ENCODE measurements around the gene UNC45A.
"Not testable (repeated sequence)": the region's sequence is repeated elsewhere in the genome, so short reads cannot be mapped to it uniquely, and the experiment has no call there.

UNC45A gene

DNA sequence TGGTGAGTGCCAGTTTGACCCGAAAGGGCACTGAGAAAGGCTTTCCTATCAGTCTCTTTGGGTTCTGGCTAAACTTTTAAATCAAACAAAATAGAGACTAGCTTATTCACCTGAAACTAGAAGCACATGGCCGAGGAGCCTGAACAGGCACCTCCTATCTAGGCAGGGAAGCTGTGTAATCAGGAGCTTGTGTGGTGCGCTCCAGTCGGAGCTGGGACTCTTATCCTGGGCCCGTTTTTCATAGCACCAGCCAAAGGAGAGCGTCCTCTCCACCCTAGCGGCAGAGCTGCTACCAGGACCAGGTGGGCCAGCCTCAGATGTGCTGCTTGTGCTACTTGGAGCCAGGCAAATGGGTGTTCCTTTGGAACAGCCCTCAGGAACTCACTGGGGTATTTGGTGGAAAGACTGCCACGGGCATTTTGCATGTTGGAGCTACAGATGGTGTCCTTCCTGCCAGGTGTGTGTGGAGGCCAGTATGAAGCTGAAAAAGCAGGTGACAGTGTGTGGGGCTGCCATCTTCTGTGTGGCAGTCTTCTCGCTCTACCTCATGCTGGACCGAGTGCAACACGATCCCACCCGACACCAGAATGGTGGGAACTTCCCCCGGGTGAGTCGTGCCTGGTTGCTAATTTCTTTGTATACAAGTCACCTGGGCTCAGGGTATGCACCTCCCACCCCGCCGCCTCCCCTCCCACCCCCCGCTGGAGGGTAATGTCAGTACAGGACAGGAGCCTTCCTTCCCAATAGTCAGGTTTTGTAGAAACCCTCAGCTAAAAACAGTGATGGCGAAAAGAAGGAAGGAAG lies 31.1 kb upstream of the UNC45A start:
- no peak for DNase-seq

DNA sequence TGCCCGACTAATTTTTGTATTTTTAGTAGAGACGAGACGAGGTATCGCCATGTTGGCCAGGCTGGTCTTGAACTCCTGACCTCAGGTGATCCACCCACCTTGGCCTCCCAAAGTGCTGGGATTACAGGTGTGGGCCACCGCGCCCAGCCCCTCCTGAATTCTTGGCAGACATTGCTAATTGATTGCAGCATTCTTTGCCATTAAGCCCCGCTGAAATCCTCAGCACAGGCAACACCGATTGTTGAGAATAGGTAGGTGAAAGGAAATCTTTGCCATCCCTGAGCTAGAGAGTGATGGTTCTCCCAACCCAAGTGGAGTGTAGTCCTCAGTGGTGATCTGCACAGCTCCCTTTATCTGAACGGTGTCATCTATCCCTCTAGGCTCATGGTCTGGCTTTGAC lies 30.3 kb upstream of the UNC45A start:
- DNase-seq, result no peak

DNA sequence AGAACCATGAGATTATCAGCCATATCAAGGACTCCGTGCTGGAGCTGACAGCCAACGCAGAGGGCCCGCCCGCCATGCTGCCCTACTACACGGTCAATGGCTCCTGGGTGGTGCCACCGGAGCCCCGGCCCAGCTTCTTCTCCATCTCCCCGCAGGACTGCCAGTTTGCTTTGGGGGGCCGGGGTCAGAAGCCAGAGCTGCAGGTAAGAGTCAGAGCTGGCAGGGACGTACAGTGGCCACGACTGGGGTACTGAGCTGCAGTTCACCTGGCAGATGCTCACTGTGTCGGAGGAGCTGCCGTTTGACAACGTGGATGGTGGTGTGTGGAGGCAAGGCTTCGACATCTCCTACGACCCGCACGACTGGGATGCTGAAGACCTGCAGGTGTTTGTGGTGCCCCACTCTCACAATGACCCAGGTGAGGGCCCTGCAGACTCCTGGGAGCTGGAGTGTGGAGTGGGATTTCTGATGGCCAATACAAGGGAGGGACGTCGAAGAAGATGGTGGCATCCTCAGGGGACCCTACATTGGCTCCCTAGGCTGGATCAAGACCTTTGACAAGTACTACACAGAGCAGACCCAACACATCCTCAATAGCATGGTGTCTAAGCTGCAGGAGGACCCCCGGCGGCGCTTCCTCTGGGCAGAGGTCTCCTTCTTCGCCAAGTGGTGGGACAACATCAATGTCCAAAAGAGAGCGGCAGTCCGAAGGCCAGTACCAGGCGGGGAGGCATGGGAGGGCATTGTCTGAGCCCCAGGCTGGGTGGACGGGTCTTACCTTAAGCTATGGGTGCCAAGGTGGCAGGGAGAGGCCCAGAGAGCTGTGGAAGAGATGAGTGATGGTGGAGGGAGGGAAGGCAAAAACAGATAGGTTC lies 29.5 kb upstream of the UNC45A start:
- no peak for DNase-seq

DNA sequence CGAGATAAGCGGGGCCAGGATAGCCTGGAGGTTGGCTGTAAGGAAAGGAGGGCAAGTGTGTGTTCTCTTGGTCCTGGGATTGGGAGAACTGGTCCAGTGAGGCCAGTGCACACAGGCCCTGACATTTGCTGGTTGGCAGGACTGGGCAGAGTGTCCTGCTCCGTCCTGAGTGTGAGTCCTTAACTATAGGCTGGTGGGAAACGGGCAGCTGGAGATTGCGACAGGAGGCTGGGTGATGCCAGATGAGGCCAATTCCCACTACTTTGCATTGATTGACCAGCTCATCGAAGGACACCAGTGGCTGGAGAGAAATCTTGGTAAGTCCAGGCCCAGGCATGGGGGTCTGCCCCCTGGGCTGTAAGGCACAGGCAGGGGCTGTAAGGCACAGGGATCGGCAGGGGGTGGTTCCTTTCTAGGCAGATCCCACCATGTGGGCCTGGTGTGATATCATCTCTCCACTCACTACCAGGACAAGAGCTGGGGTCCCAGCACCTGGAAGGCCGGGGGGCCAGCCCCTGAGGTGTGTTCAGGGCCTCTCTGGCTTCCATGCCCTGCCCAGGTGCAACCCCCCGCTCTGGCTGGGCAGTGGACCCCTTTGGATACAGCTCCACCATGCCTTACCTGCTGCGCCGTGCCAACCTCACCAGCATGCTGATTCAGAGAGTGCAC lies 28.8 kb upstream of the UNC45A start:
- DNase-seq, result no peak

DNA sequence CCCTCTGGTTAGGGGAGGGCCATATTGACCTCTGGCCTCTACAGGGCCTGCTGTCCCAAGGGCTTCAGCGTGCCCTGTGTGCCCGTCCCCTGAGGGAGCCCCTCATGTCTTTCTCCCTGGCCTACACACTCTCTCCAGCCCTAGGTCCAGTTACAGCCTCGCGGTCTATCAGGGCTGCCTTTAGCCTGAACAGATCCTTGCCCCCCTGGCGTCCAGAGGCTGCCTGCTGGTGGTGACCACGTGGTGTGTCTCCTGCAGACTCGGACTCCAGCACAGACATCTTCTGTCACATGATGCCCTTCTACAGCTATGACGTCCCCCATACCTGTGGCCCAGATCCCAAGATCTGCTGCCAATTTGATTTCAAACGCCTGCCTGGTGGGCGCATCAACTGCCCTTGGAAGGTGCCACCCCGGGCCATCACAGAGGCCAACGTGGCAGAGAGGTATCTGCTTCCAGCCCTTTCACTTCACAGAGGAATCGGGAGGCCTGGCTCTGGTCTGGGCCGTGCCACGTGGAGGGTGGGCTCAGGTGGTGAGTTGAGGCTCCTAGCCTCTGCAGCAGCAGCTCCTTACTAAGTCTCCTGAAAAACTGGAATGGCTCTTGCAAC lies 27.9 kb upstream of the UNC45A start:
- no peak for DNase-seq

DNA sequence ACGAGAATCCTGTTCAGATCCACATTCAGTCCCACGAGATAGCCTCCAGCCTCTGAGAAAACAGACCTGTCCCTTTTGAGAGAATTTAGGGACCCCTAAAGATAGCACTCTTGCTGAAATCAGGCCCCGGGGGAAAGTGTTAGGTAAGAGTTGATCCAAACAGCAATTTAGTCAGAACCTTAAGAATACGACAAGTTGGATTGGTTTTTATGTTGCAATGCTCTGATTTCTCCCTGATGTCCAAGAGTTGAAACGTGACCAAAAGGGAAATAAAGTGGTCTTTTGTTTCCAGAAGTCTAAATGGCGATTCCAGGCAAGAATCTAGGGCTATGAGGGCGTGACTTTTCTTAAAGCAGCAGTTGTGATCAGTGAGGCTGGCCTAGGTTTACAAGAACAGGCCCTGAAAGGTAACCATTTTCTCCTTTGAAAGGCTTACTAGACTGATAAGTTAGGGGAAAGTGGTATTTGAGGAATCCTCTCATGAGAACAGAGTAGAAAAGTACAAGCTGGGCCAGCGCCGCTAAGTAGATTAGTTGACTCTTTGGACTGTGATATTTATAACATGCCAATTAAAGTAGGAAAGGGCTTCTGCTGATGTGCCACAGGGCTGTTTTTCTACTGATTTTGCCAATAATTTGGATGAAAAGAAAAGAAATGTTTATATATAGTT lies 27.1 kb upstream of the UNC45A start:
- DNase-seq, result no peak

DNA sequence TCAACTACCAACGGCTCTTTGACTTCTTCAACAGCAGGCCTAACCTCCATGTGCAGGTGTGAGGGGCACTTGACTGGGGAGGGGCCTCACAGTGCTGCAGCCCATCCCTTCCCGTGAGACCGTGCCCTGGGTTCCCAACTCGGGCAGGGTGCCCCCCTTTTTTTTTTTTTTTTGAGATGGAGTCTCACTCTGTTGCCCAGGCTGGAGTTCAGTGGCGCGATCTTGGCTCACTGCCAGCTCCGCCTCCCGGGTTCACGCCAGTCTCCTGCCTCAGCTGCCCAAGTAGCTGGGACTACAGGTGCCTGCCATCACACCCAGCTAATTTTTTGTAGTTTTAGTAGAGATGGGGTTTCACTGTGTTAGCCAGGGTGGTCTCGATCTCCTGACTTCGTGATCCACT lies 25.6 kb upstream of the UNC45A start:
- not testable (repeated sequence) for DNase-seq

DNA sequence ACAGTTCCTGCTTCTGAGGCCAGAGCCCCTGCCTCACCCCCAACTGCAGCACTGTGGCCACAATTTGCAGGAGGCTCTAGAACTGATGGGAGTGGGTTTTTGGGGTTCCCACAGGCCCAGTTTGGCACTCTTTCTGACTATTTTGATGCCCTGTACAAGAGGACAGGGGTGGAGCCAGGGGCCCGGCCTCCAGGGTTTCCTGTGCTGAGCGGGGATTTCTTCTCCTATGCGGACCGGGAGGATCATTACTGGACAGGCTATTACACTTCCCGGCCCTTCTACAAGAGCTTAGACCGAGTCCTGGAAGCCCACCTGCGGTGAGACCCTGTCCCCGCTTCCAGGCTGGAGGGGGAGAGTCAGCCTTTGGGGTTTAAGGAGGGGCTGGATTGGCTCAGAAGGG lies 25.1 kb upstream of the UNC45A start:
- no peak for DNase-seq

DNA sequence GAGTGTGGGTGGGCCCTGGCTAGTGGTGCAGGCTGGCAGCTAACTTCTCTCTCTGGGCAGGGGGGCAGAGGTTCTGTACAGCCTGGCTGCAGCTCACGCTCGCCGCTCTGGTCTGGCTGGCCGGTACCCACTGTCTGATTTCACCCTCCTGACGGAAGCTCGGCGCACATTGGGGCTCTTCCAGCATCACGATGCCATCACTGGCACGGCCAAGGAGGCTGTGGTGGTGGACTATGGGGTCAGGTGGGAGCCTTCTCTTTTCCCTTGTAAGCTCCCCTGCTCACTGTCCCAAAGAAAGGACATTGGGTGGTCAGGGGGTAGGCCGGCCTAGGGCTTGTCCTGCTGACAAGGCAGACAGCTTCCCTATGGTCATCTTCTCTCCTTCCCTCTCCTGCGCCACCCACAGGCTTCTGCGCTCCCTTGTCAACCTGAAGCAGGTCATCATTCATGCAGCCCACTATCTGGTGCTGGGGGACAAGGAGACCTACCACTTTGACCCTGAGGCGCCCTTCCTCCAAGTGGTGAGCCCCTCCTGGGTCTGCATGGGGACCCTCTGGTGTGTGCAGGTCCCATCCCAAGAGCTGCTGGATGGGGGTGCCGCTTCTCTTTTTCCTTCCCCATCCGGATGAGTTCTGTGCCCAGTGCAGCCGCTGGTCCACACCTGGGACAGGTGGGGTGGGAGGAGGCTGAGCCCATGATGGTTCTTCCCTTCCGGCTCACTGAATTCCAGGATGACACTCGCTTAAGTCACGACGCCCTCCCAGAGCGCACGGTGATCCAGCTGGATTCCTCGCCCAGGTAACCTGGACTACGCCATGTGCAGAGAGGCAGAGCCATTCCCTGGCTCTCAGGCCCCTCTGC lies 24.4 kb upstream of the UNC45A start:
- no peak for DNase-seq

DNA sequence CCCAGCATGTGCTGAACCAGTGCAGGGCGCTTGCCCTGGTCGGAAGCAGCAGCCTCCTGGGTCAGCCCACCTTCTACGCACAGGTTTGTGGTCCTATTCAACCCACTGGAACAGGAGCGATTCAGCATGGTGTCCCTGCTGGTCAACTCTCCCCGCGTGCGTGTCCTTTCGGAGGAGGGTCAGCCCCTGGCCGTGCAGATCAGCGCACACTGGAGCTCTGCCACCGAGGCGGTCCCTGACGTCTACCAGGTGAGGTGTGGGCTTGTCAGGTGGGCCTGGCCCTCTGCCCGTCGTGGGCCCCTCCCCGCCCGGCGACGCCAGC lies 23.8 kb upstream of the UNC45A start:
- no peak for DNase-seq

DNA sequence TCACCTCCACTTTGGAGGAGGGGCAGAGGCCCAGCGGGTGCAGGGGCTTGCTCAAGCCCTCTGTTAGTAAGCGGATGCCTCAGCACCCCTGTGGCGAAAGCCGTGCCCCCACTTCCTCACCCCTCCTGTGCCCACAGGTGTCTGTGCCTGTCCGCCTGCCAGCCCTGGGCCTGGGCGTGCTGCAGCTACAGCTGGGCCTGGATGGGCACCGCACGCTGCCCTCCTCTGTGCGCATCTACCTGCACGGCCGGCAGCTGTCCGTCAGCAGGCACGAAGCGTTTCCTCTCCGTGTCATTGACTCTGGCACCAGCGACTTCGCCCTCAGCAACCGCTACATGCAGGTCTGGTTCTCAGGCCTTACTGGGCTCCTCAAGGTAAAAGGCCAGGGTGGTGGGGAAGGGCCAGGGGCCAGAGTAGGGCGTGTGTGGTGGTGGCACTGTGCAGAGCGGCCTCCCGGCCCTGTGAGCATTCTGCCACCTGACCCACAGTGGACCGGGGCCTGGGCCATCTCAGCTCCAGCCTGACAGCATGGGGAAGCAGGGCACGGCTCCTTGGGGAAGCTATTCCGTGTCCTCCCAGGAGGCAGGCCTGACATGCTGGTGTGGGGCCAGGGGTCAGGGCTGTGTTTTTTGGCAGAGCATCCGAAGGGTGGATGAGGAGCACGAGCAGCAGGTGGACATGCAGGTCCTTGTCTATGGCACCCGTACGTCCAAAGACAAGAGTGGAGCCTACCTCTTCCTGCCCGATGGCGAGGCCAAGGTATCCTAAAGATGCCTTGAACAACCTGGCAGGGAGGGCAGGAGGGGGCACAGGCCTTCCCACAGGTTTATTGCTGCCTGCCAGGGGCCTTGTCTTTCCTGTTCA lies 22.9 kb upstream of the UNC45A start:
- DNase-seq, result no peak

DNA sequence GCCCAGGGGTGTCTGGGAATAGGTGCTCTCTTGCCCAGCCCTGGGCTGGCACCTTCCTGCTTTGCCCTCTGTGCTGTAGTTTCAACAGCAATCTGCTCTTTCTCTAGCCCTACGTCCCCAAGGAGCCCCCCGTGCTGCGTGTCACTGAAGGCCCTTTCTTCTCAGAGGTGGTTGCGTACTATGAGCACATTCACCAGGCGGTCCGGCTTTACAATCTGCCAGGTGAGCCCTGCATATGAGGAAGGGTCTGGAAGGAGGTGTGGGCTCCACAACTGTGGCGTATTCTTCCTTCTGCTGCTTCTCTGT lies 22.4 kb upstream of the UNC45A start:
- DNase-seq, result no peak

DNA sequence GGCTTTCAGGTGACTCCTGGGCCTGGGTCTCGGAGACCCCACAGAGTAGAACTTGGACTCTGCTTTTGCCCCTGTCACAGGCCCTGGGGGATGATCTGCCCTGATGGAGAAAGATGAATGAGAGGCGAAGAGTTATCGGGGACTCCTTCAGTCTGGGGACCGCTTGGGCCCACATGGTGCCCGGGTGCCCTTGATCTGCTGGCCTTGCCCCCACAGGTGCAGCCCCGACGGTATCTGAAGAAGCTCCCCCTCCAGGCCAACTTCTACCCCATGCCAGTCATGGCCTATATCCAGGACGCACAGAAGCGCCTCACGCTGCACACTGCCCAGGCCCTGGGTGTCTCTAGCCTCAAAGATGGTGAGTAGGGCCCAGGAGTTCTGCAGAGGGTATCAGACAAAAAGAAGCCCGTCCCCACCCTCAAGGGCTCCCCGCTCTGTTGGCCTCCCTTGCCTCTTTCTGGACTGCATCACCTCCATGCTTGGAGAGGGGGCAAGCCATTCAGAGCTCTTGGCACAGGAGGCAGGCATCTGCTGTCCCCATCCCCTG lies 21.6 kb upstream of the UNC45A start:
- DNase-seq, result no peak

DNA sequence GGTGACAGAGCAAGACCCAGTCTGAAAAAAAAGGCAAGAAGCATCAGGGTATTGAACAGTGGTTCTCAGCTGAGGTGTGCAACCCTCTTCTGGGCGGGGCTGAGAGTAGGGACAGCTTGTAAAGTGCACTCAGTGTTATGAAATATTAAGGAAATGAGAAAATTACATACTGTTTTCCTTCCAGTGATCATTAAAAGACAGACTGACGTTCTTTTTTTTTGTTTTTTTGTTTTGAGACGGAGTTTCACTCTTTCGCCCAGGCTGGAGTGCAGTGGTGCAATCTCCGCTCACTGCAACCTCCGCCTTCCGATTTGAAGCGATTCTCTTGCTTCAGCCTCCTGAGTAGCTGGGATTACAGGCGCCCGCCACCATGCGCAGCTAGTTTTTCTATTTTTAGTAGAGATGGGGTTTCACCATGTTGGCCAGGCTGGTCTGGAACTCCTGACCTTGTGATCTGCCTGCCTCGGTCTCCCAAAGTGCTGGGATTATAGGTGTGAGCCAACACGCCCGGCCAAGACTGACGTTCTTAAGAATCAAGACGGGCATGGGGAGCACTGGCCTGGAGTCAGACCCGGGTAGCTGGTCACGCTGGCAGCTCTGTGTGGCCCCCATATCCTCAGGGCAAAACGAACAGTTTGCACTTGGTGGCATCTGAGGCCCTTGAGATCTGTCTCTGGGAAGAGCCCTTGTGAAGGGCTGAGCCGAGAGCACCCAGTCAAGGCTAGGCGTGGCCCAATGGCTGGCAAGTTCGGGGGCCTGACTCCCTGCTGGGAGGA lies 20.6 kb upstream of the UNC45A start:
- no peak for DNase-seq

DNA sequence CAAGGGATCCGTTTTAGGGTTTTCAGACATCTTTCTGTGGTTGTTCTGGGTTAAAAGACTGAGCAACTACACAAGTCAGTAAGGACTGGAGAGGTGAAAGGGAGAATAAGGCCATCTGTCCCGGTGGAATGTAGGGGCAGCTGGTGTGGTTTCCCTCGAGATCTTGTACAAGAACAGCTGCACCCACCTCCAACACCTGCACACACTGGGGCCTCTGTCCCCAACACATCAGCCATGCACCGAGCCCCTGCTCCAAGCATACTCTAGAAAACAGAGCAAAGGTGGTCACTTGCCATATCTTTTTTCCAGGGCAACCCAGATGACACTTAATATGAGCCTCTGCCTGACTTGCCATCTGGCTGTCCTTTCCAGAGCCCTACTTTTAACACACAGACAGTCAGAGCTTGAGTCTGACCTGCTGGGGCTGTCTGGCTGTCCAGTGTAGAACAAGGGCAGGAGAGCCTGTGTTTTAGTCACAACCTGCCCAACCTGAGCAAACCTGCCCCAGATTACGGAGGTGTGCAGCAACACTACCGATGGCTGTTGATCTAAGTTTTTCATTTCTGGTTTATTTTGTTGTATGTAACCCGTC lies 19.8 kb upstream of the UNC45A start:
- no peak for DNase-seq

DNA sequence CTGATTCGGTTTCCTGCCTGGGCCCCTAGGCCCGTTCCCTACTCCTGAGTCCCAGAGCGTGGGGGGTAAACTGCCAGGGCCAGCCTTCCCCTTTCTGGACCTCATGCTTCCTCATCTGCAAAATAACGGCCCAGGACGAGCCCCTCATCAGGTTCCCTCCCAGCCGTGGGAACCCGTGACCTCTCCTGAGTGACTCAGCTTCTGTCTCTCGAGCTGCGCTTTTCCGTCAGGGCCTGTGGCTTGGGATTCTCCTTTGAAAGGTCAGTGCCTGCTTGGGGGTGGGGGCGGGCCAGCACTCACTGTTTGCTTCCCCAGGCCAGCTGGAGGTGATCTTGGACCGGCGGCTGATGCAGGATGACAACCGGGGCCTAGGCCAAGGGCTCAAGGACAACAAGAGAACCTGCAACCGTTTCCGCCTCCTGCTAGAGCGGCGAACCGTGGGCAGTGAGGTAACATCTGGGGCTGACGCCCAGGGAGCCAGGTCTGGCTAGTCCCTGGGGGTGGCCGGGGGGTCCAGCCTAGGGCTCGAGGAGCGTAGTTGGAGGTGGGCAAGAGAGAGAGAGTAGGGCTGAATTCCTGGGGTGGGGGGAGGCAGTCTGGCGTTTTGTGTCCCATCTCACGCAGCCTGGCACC lies 19.2 kb upstream of the UNC45A start:
- no peak for DNase-seq

DNA sequence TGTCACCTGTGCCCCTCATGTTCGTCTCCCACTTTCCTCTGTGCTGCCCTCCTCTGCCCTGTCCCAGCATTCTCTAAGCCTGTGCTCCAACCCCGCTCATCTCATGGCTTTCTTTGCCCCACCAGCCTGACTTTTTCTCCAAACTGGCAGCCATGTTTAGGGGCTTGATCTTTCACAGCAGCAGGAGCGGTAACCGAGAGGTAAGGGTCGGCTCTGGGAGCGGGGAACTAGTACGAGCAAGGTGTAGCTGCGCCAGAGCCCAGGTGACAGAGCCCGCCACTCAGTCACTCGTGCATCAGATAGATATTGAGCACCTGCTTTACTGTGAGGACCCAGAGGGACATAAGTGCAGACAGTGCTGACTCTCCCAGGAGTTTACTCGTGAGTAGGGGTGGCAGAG lies 18.6 kb upstream of the UNC45A start:
- DNase-seq, result no peak

DNA sequence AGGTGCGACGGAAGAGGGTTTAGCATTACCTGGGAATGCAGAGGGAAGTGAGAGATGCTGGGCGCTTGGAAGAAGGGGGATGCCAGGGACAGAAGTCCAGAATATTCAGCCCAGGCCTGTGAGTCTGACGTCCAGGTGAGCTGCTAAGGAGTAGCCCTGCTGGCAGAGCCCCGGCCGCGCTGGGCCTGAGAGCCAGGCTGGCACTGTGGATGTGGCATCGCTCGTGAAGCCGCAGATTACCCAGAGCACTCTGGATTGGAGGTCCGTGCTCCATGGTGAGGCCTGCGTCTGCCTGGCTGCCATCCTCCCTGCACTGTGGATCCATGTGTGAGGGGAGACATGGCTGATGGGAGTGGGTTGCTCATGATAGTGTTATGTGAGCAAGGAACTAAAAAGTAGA lies 17.5 kb upstream of the UNC45A start:
- no peak for DNase-seq
